IPS-18a (cell line): ENCODE results near the gene ARHGAP30.
"Not testable (repeated sequence)": the region's sequence is repeated elsewhere in the genome, so short reads cannot be mapped to it uniquely, and the experiment has no call there.

Experiments used
- H3K27ac ChIP-seq: one replicate; pipeline ENCODE4 v1.5.1; 2013; ENCODE audit warnings: low read length
- H3K27me3 ChIP-seq: one replicate; pipeline ENCODE4 v1.6.1; 2013; ENCODE audit warnings: mild to moderate bottlenecking, low read length; ENCODE audit not compliant: control insufficient read depth, insufficient read depth
- H3K36me3 ChIP-seq: one replicate; pipeline ENCODE4 v1.6.1; 2013; ENCODE audit warnings: low read depth, low read length; ENCODE audit not compliant: control insufficient read depth
- H3K4me1 ChIP-seq: one replicate; pipeline ENCODE4 v1.6.1; 2013; ENCODE audit warnings: low read depth, low read length; ENCODE audit not compliant: control insufficient read depth
- H3K4me3 ChIP-seq: one replicate; pipeline ENCODE4 v1.5.1; 2013; ENCODE audit warnings: low read length
- H3K9ac ChIP-seq: one replicate; pipeline ENCODE4 v1.6.1; 2013; ENCODE audit warnings: mild to moderate bottlenecking, low read length, moderate library complexity
- H3K9me3 ChIP-seq: one replicate; pipeline ENCODE4 v1.6.1; 2013; ENCODE audit warnings: low read depth, low read length; ENCODE audit not compliant: control insufficient read depth

ARHGAP30 gene

GRCh38 chr1:161029466-161029865 is 40.2 kb downstream of the ARHGAP30 start:
- H3K4me1 ChIP-seq, H3K27ac ChIP-seq, H3K27me3 ChIP-seq, H3K4me3 ChIP-seq, H3K36me3 ChIP-seq, H3K9me3 ChIP-seq, H3K9ac ChIP-seq: not testable (repeated sequence)

GRCh38 chr1:161026954-161027353 is 42.7 kb downstream of the ARHGAP30 start:
- H3K36me3 ChIP-seq, H3K9me3 ChIP-seq, H3K27ac ChIP-seq, H3K27me3 ChIP-seq, H3K4me3 ChIP-seq, H3K9ac ChIP-seq, H3K4me1 ChIP-seq: not testable (repeated sequence)

- H3K9me3 ChIP-seq, H3K4me3 ChIP-seq: not testable (repeated sequence)
- peaks cover 23% of the 10 kb centered on the region for H3K4me1 ChIP-seq
Measured at GRCh38 chr1:161022432-161022831, 47.3 kb downstream of the ARHGAP30 start.

DNA sequence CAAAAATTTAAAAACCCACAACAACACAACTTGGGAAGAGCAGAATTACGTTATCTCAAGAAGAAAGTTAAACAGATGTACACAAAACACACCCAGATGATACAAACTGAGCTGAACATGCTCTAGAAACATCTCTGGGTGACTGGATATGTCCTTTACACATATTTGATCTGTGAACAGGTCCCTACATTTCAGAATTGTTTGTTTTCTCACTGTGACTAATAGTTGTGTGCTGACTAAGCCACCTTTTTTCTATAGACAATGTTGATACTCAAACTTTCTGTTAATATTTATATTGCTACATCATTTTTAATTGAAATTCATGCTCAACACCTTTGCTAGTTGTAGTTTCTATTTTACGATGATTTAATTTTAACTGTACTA is 47.7 kb downstream of the ARHGAP30 start:
- no peak overlapping the region for H3K27ac ChIP-seq

More at GRCh38 chr1:161022432-161022831, 47.3 kb downstream of the ARHGAP30 start:
- not testable (repeated sequence) for H3K36me3 ChIP-seq, H3K27me3 ChIP-seq, H3K27ac ChIP-seq, H3K9ac ChIP-seq

GRCh38 chr1:161021165-161021969 is 48.3 kb downstream of the ARHGAP30 start:
- Histone ChIP-seq H3K4me3 (peak overlapping the region; percentile 95), H3K9me3 (no peaks in the 10 kb centered on the region), H3K27ac (no peak overlapping the region), H3K4me1 (peaks cover 25% of the 10 kb centered on the region), H3K36me3 (no peaks in the 10 kb centered on the region), H3K27me3 (no peaks in the 10 kb centered on the region), H3K9ac (peak overlapping the region; percentile 95)

More for the DNA sequence above, 47.7 kb downstream of the ARHGAP30 start:
- no peaks in the 10 kb centered on the region for H3K9me3 ChIP-seq
- H3K4me3 ChIP-seq: peak overlapping the region; percentile 95
- peak overlapping the region; percentile 58 for H3K9ac ChIP-seq
- no peaks in the 10 kb centered on the region for H3K36me3 ChIP-seq
- H3K27me3 ChIP-seq: no peaks in the 10 kb centered on the region
- H3K4me1 ChIP-seq: peaks cover 25% of the 10 kb centered on the region

- Histone ChIP-seq H3K36me3 (no peaks in the 10 kb centered on the region), H3K9me3 (no peaks in the 10 kb centered on the region), H3K4me1 (peaks cover 25% of the 10 kb centered on the region), H3K9ac (peak within 1 kb of the TSS; percentile 95), H3K27me3 (no peaks in the 10 kb centered on the region), H3K27ac (peak within 1 kb of the TSS; percentile 96), H3K4me3 (peak within 1 kb of the TSS; percentile 95)
Measured at GRCh38 chr1:161020509-161021164, 49.1 kb downstream of the ARHGAP30 start, which contains the start of gene F11R. Gene F11R, minus strand, starts transcription at chr1:161021152. Its CDS starts 79 bp downstream, at chr1:161021073.

DNA sequence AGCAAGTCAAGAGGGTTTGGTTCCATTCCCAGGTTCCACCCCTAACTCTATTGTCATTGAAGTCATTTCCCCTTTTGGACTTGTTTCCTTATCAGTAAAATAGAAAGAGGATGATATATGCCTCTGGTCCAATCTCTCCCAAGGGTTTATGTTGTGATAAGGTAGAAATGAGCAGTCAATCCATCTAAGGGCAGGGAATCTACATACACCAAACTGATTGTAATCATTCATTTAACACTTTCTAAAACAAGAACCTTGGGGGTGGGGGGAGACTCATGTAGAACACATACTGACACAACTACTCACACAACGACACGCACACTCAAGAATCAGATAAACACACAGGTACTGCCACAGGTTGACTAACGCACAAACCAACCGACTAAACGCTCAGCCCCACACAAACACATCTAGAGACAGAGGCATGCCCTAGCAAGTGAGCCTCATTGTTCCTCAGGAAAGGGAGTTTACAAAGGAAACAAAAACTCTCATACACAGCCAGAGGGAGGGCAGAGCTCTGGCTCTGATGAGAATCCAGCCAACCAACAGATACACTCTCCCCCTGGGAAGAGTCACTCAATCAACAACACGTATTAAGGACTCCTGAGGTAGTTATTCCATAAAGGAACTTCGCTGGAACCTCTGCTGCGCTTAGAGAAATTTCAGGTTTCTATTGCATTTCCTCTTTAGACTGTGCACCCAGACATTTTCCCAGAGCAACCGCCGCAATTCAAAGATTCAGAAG is 49.8 kb downstream of the ARHGAP30 start:
- Histone ChIP-seq H3K4me1 (peaks cover 25% of the 10 kb centered on the region), H3K27me3 (no peaks in the 10 kb centered on the region), H3K27ac (peak overlapping the region; percentile 96), H3K4me3 (peak overlapping the region; percentile 95), H3K9me3 (no peaks in the 10 kb centered on the region), H3K9ac (peak overlapping the region; percentile 95), H3K36me3 (no peaks in the 10 kb centered on the region)

- peak overlapping the region; percentile 95 for H3K9ac ChIP-seq
- not testable (repeated sequence) for H3K27me3 ChIP-seq, H3K27ac ChIP-seq, H3K9me3 ChIP-seq, H3K36me3 ChIP-seq
- H3K4me1 ChIP-seq: peaks cover 25% of the 10 kb centered on the region
- H3K4me3 ChIP-seq: peak overlapping the region; percentile 95
Measured at GRCh38 chr1:161019111-161019660, 50.5 kb downstream of the ARHGAP30 start.

DNA sequence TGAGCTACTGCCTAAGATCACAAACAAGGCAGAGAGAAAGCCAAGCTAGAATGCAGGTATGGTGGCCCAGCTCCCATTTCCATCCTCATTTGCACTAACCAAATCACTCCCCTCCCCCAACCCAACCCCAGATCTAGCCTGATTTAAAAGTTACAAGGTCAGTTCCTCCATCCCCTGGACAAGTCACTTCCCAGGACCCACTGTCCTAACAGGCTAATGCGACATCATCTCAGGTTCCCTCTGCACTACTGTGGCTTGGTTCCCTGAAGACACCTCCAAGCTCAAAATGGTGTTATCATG is 51.1 kb downstream of the ARHGAP30 start:
- H3K27ac ChIP-seq: no peak overlapping the region
- H3K4me1 ChIP-seq: peaks cover 30% of the 10 kb centered on the region
- no peaks in the 10 kb centered on the region for H3K27me3 ChIP-seq
- peak overlapping the region; percentile 95 for H3K4me3 ChIP-seq
- H3K9me3 ChIP-seq: no peaks in the 10 kb centered on the region
- peaks cover 4% of the 10 kb centered on the region for H3K36me3 ChIP-seq
- peak overlapping the region; percentile 20 for H3K9ac ChIP-seq

DNA sequence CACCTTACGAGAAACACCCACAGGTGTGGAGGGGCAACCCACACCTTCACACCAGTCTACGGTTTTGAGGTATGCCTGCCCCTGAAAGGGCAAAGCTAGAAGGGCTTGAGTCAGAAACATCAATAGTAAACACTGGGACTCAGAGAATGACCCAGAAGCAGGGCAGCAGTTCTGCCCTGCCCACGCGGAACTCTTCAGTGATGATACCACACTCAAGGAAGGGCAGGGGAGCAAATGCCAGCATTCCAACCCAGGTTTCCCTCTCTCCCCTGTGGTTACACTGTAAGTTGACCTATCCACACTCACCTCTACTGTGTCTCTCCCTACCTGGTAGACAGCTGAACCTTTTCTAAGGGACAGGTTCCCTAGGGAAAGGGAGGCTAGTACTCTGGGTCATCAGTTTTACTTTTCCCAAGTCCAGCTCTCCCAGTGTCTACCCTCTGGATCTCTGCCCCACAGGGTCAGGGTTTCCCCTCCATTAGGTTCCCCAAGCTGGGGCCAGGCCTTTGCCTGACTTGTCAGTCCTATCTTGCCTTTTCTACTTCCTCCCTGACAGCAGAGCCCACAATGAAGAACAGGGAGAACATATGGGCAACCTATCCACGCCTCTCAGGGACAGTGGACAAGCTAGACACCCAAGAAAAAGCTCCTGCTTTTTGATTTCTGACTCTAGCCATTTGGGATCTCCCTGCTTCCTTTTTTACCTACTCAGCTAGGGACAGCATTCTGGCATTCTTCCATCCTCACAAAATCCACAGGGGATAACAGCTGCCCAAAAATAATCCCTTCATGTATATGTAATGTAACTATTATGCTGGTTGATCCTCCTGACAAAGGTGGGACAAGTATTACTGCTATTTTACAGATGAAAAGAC is 51.7 kb downstream of the ARHGAP30 start:
- H3K9me3 ChIP-seq: no peaks in the 10 kb centered on the region
- H3K4me3 ChIP-seq: peak overlapping the region; percentile 95
- no peaks in the 10 kb centered on the region for H3K27me3 ChIP-seq
- H3K27ac ChIP-seq: no peak overlapping the region
- H3K9ac ChIP-seq: peak overlapping the region; percentile 20
- H3K4me1 ChIP-seq: peaks cover 36% of the 10 kb centered on the region
- H3K36me3 ChIP-seq: peaks cover 8% of the 10 kb centered on the region

GRCh38 chr1:161017181-161017580 is 52.5 kb downstream of the ARHGAP30 start:
- peaks cover 37% of the 10 kb centered on the region for H3K4me1 ChIP-seq
- H3K36me3 ChIP-seq, H3K4me3 ChIP-seq, H3K27me3 ChIP-seq, H3K9ac ChIP-seq, H3K27ac ChIP-seq, H3K9me3 ChIP-seq: not testable (repeated sequence)
